HCT116 (cell line): ENCODE data around the gene SCG3. TPM values are rescaled to one million over a fixed set of nuclear protein-coding genes. Genes with fewer than 3 reads are reported as not detected.
A peak's percentile ranks its signal among the peaks of the same experiment; 100 is the strongest.

ENCODE experiments used
- ATAC-seq: fragments of 200-7000 bp; cut with Tn5 transposase; 2 replicates; pipeline ENCODE4 v1.9.1; 2020; ENCODE audit warnings: mild to moderate bottlenecking, moderate library complexity
- BruUV-seq: library from RNA; stranded (reverse); fragments of 400-500 nt; replicated peaks from 2 replicates; lab custom pipeline; 2021; lab: Mats Ljungman, UMichigan
- CTCF ChIA-PET: fragments of 300-600 bp; sonication (Branson Sonifier 250); formaldehyde crosslinking; loops from one replicate; lab custom pipeline; 2021; ENCODE audit warnings: antibody characterized with exemption; lab: Charles Lee
- POLR2A ChIA-PET: fragments of 300-600, 350-600 bp; sonication (Branson Sonifier 250); formaldehyde crosslinking; loops from one replicate; lab custom pipeline; 2021; ENCODE audit warnings: antibody characterized with exemption; lab: Charles Lee
- RAD21 ChIA-PET, 2 experiments: fragments of 300-600 bp; sonication (Branson Sonifier 250); formaldehyde crosslinking; loops; one replicate each; lab custom pipeline; 2023; ENCODE audit warnings: low total read pairs in 2 of 2; ENCODE audit not compliant: uncharacterized antibody in 2 of 2, unreplicated experiment in 2 of 2, low non-redundant PET in 1 of 2; lab: Charles Lee
- DNase-seq: peaks from one replicate; pipeline ENCODE4 v3.0.0-alpha.2; 2010; ENCODE audit warnings: low read depth, low spot score
- H2AFZ ChIP-seq: fragments of 200-600 bp; shearing (Covaris generic), sonication (generic); 2 replicates; pipeline ENCODE4 v1.6.1; 2017; ENCODE audit warnings: low read depth, mixed run types, mixed read lengths, antibody characterized with exemption, low read length; ENCODE audit not compliant: poor library complexity, severe bottlenecking
- H3K27ac ChIP-seq: 2 replicates; pipeline ENCODE4 v1.5.1; 2012; ENCODE audit warnings: low read depth, low read length
- H3K27me3 ChIP-seq: fragments of 200-600 bp; sonication (generic); 2 replicates; pipeline ENCODE4 v1.6.1; 2016; ENCODE audit warnings: mixed run types, low read length, mixed read lengths; ENCODE audit not compliant: insufficient read depth
- H3K36me3 ChIP-seq, 2 experiments: fragments of 200-500 bp in 1 of 2; fragments of 200-600 bp in 1 of 2; sonication (Bioruptor generic) in 1 of 2; sonication (generic) in 1 of 2; 2 replicates each; pipeline versions ENCODE4 v1.5.1 to v1.6.1; 2014 to 2016; ENCODE audit warnings: low read length in 2 of 2, inconsistent platforms in 1 of 2, mixed read lengths in 1 of 2, mixed run types in 1 of 2; ENCODE audit not compliant: insufficient read depth in 2 of 2, control insufficient read depth in 1 of 2
- H3K4me1 ChIP-seq, 2 experiments: fragments of 200-600 bp in 1 of 2; sonication (generic) in 1 of 2; 2 replicates each; pipeline versions ENCODE4 v1.5.1 to v1.6.1; 2012 to 2017; ENCODE audit warnings: low read length in 2 of 2, inconsistent platforms in 1 of 2, mild to moderate bottlenecking in 1 of 2, mixed read lengths in 1 of 2, mixed run types in 1 of 2, moderate library complexity in 1 of 2; ENCODE audit not compliant: insufficient read depth in 2 of 2, control insufficient read depth in 1 of 2
- H3K4me2 ChIP-seq: fragments of 200-600 bp; sonication (generic); 2 replicates; pipeline ENCODE4 v1.6.1; 2017; ENCODE audit warnings: mixed run types, low read length, mixed read lengths
- H3K4me3 ChIP-seq, 2 experiments: fragments of 200-600 bp in 1 of 2; sonication (generic) in 1 of 2; replicated peaks in 1 of 2; 2 replicates each; pipeline ENCODE4 v1.5.1; 2011 to 2016; ENCODE audit warnings: low read length in 2 of 2, control low read depth in 1 of 2, low read depth in 1 of 2, mild to moderate bottlenecking in 1 of 2, mixed read lengths in 1 of 2, mixed run types in 1 of 2
- H3K79me2 ChIP-seq: fragments of 200-600 bp; sonication (generic); 2 replicates; pipeline ENCODE4 v1.6.1; 2017; ENCODE audit warnings: mild to moderate bottlenecking, mixed run types, low read length, moderate library complexity, mixed read lengths; ENCODE audit not compliant: insufficient read depth
- H3K9ac ChIP-seq: fragments of 200-600 bp; sonication (generic); 2 replicates; pipeline ENCODE4 v1.6.1; 2016; ENCODE audit warnings: low read length, mixed read lengths
- H3K9me2 ChIP-seq: fragments of 200-600 bp; sonication (generic), shearing (Covaris generic); 2 replicates; pipeline ENCODE4 v1.6.1; 2017; ENCODE audit warnings: mixed run types, mild to moderate bottlenecking, moderate library complexity; ENCODE audit not compliant: insufficient read depth
- H3K9me3 ChIP-seq, 2 experiments: fragments of 200-500 bp in 1 of 2; fragments of 200-600 bp in 1 of 2; sonication (Bioruptor generic) in 1 of 2; sonication (generic) in 1 of 2; 2 replicates each; pipeline ENCODE4 v1.6.1; 2014 to 2017; ENCODE audit warnings: low read length in 2 of 2, mixed read lengths in 2 of 2, inconsistent platforms in 1 of 2, low read depth in 1 of 2, mild to moderate bottlenecking in 1 of 2, mixed run types in 1 of 2, moderate library complexity in 1 of 2; ENCODE audit not compliant: control insufficient read depth in 1 of 2, insufficient read depth in 1 of 2
- H4K20me1 ChIP-seq: fragments of 200-600 bp; sonication (generic), shearing (Covaris generic); 2 replicates; pipeline ENCODE4 v1.6.1; 2017; ENCODE audit warnings: mixed run types, mild to moderate bottlenecking, moderate library complexity; ENCODE audit not compliant: insufficient read depth
- CBX3 ChIP-seq: IDR thresholded peaks from 2 replicates; pipeline ENCODE4 v1.6.1; 2012; ENCODE audit warnings: low read depth
- CEBPB ChIP-seq: IDR thresholded peaks from 2 replicates; pipeline ENCODE4 v1.6.1; 2012; ENCODE audit warnings: low read depth
- EGR1 ChIP-seq: IDR thresholded peaks from 2 replicates; pipeline ENCODE4 v1.6.1; 2012; ENCODE audit warnings: low read depth
- POLR2A ChIP-seq: IDR thresholded peaks from 2 replicates; pipeline ENCODE4 v1.7.0; 2011; ENCODE audit warnings: borderline replicate concordance; ENCODE audit not compliant: insufficient read depth, insufficient read length; ENCODE audit errors: extremely low read depth
- POLR2AphosphoS5 ChIP-seq: IDR thresholded peaks from 2 replicates; pipeline ENCODE4 v1.6.1; 2011; ENCODE audit warnings: mild to moderate bottlenecking, low read depth, low read length, moderate library complexity
- SIN3A ChIP-seq: IDR thresholded peaks from 2 replicates; pipeline ENCODE4 v1.6.1; 2012; ENCODE audit warnings: low read depth
- YY1 ChIP-seq: IDR thresholded peaks from 2 replicates; pipeline ENCODE4 v1.6.1; 2011; ENCODE audit warnings: low read length, low read depth, moderate library complexity, mild to moderate bottlenecking; ENCODE audit not compliant: insufficient replicate concordance; ENCODE audit errors: extremely low read depth
- ZFX ChIP-seq: fragments of 450-650 bp; IDR thresholded peaks from 2 replicates; pipeline ENCODE4 v1.6.1; 2017
- intact Hi-C: fragments of 100-400 bp; cut with micrococcal nuclease; formaldehyde crosslinking; loops from 2 replicates; pipeline ENCODE4 v1.10.0; 2022
- total RNA-seq: library from RNA; stranded (reverse); gene quantifications from one replicate; pipeline ENCODE4 v1.2.1, GENCODE V29; 2021; ENCODE audit not compliant: unreplicated experiment
- TF ChIP-seq, protein P1 (sequence below): IDR thresholded peaks from 2 replicates; pipeline ENCODE4 v1.6.1; 2011; ENCODE audit warnings: mild to moderate bottlenecking, low read length, moderate library complexity; ENCODE audit not compliant: insufficient replicate concordance; ENCODE audit errors: extremely low read depth
- TF ChIP-seq, protein P2 (sequence below): IDR thresholded peaks from 2 replicates; pipeline ENCODE4 v1.6.1; 2012
- TF ChIP-seq, protein P3 (sequence below): IDR thresholded peaks from 2 replicates; pipeline ENCODE4 v1.6.1; 2012; ENCODE audit warnings: low read depth

Gene SCG3
- total RNA-seq, 1 experiment from 2014 or later = not detected

DNA sequence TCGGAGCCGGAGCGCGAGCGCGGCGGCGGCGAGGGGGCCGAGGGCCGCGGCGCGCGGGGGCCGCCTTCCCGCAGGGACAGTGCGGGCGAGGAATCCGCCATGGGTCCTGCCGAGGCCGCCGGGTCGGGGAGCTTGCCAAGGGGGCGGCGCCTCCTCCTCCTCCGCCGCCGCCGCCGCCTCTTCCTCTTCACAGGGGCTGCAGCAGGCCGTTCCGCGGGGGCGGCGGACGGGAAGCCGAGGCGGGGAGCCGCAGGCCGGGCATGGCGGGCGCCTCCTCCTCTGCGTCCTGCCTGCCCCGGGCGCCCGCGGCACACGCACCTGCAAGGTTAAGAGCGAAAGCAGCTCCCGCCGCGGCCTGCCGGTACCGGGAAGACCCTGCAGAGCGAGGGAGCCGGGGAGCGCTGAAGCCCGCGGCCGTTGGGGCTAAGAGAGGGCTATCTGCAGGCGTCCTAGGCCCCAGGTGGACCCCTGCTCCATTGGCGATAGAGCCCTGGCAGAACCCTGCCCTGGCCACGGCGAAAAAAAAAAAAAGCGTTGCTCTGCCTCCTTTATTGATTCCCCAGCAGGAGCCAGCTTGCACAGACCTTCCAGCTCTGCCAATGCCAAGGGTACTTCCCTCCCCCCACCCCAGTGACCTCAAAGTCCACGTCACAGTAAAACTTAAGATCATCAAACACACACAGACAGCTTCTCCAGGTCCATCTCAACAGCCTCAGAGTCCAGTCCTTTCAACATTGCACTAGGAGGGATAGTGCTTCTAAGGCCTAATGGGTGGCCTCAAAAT lies 56.4 kb downstream of the SCG3 start, which contains the start of gene LYSMD2:
Gene LYSMD2, minus strand, starts transcription at position 134 of the 784 bp plus-strand sequence. Its CDS starts 33 bp downstream, at position 101.
- ChIA-PET RAD21 (no interaction called here), POLR2A (interaction anchor here (0.6 kb wide), 1 partner anchor 1676 kb away, joined by 3 read pairs; no protein-coding TSS in a partner anchor), CTCF (interaction anchor here (1.9 to 3.1 kb wide), 3 partner anchors 38 to 88 kb away, joined by 5 to 8 read pairs (median 6); no protein-coding TSS in a partner anchor)
- H3K9me2 ChIP-seq = no peaks in the 10 kb centered on the region
- no peak for DNase-seq
- peak within 1 kb of the TSS; percentile 66 for H3K9ac ChIP-seq
- no peaks in the 10 kb centered on the region for H3K27me3 ChIP-seq
- intact Hi-C loops = no loop called here
- peaks cover 12 to 19% of the 10 kb centered on the region in 2 experiments for H3K4me1 ChIP-seq
- peak; percentile 76 for ATAC-seq
- BruUV-seq = no TSS peak
- H3K79me2 ChIP-seq = no peaks in the 10 kb centered on the region; the same call in 1 of the 2 replicates
- H4K20me1 ChIP-seq = no peaks in the 10 kb centered on the region
- H3K4me2 ChIP-seq = peak within 1 kb of the TSS; percentile 73
- no peaks in the 10 kb centered on the region for H3K9me3 ChIP-seq
- H3K4me3 ChIP-seq = peak within 1 kb of the TSS; percentile 51 to 56
- TF ChIP-seq EGR1 (peak; percentile 85), POLR2AphosphoS5 (peak; percentile 51), ZFX (peak; percentile 88), YY1 (peak; percentile 28), SIN3A (no peak), POLR2A (peak; percentile 10), CEBPB (no peak), CBX3 (no peak)
- TF ChIP-seq, protein P1, sequence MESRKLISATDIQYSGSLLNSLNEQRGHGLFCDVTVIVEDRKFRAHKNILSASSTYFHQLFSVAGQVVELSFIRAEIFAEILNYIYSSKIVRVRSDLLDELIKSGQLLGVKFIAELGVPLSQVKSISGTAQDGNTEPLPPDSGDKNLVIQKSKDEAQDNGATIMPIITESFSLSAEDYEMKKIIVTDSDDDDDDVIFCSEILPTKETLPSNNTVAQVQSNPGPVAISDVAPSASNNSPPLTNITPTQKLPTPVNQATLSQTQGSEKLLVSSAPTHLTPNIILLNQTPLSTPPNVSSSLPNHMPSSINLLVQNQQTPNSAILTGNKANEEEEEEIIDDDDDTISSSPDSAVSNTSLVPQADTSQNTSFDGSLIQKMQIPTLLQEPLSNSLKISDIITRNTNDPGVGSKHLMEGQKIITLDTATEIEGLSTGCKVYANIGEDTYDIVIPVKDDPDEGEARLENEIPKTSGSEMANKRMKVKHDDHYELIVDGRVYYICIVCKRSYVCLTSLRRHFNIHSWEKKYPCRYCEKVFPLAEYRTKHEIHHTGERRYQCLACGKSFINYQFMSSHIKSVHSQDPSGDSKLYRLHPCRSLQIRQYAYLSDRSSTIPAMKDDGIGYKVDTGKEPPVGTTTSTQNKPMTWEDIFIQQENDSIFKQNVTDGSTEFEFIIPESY = no peak
- TF ChIP-seq, protein P2, sequence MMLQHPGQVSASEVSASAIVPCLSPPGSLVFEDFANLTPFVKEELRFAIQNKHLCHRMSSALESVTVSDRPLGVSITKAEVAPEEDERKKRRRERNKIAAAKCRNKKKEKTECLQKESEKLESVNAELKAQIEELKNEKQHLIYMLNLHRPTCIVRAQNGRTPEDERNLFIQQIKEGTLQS = no peak
- TF ChIP-seq, protein P3, sequence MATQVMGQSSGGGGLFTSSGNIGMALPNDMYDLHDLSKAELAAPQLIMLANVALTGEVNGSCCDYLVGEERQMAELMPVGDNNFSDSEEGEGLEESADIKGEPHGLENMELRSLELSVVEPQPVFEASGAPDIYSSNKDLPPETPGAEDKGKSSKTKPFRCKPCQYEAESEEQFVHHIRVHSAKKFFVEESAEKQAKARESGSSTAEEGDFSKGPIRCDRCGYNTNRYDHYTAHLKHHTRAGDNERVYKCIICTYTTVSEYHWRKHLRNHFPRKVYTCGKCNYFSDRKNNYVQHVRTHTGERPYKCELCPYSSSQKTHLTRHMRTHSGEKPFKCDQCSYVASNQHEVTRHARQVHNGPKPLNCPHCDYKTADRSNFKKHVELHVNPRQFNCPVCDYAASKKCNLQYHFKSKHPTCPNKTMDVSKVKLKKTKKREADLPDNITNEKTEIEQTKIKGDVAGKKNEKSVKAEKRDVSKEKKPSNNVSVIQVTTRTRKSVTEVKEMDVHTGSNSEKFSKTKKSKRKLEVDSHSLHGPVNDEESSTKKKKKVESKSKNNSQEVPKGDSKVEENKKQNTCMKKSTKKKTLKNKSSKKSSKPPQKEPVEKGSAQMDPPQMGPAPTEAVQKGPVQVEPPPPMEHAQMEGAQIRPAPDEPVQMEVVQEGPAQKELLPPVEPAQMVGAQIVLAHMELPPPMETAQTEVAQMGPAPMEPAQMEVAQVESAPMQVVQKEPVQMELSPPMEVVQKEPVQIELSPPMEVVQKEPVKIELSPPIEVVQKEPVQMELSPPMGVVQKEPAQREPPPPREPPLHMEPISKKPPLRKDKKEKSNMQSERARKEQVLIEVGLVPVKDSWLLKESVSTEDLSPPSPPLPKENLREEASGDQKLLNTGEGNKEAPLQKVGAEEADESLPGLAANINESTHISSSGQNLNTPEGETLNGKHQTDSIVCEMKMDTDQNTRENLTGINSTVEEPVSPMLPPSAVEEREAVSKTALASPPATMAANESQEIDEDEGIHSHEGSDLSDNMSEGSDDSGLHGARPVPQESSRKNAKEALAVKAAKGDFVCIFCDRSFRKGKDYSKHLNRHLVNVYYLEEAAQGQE = no peak
- no peaks in the 10 kb centered on the region for H3K36me3 ChIP-seq
- peak within 1 kb of the TSS; percentile 58 for H2AFZ ChIP-seq
- H3K27ac ChIP-seq = peak within 1 kb of the TSS; percentile 83
